COLO829 (cell line): ENCODE results near the gene HHATL.

Source experiments
- DNase-seq: peaks from one replicate; pipeline ENCODE4 v3.0.0; 2012; ENCODE audit warnings: low spot score

Gene HHATL

GRCh38 chr3:42652611-42653302, 49.8 kb downstream of the HHATL start:
- no peak for DNase-seq

GRCh38 chr3:42652251-42652610, 50.4 kb downstream of the HHATL start:
- DNase-seq, result no peak

- no peak for DNase-seq
These were observed 51.1 kb downstream of the HHATL start for GRCh38 chr3:42651248-42652091.

GRCh38 chr3:42649783-42650182, 52.8 kb downstream of the HHATL start:
- DNase-seq, result no peak

DNA sequence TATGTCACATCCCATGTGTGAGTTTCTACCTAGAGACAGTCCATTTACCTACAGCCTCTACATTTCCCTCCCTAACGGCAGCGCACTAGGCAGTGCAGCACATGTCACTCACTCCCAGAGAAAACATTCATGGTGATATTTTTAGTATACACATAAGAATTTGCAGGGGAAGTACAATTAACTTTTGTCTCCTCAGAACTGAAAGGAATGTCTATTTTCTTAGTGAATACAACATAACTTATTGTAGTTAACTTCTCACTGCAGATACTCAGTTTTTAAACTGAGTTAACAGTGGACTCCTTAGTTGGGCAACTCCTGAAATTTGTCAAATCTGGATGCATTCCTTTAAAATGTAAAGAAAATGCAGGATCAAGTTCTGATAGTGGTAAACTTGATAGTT, 53.6 kb downstream of the HHATL start:
- DNase-seq, result peak; percentile 69

DNA sequence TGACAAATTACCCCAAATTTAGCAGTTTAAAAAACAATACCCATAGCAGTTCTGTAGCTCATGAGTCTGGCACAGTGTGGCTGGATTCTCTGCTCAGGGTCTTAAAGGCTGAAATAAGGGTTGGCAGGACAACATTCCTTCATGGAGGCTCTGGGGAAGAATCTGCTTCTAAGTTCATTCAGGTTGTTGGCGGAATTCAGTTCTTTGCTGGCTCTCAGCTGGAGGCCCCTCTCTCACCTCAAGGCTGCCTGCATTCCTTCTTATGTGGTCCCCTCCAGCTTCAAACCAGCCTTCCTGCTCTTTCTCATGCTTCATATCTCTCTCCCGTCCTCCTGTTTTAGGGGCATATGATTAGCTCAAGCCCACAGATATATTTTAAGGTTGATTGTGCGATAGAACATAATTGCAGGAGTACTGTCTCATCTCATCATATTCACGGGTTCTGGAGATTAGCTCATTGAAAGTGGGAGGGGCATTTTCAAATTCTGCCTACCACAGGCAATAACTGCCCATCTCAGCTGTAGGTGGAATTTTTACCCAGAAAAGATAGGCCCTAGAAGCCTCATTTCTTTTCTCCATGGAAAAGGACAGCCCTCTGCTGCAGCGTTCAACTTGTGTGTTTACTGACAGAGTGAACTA, 54.7 kb downstream of the HHATL start:
- no peak for DNase-seq
